Astrocyte (in vitro differentiated cells and primary cell): Measurements from ENCODE around the gene PPP2R5E.

ENCODE experiments used
- CTCF ChIP-seq: IDR thresholded peaks from 2 replicates; pipeline ENCODE4 v1.5.1; 2011; ENCODE audit warnings: low read depth, mild to moderate bottlenecking, inconsistent platforms, low read length, moderate library complexity; ENCODE audit not compliant: insufficient read depth
- EZH2 ChIP-seq: IDR thresholded peaks from 2 replicates; pipeline ENCODE4 v1.6.1; 2012; ENCODE audit warnings: mild to moderate bottlenecking, low read length, inconsistent platforms; ENCODE audit not compliant: insufficient read depth

DNA sequence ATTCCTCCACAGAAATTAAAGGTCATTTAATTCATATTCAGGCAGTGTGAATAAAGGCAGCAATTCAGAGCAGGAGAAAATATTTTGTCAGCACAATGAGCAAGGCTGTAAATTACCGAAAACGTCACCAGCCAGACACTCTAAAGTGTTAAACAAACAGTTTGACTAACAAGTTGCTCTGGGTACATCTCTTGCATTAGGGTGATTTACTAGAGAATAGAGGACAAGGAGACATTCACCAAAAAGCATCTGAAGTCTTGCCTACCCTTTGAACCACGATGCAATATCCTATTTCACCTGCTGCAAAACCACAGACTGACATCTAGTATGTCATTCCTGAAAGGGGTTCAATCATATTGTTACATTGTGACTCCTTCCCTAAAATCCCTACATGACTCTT is 197.4 kb downstream of the PPP2R5E start:
- TF ChIP-seq CTCF (no peak), EZH2 (no peak)
